Stimulated activated CD4-positive, alpha-beta T cell treated with anti-CD3 and anti-CD28 coated beads, TNF-alpha, amount 100 ng/mL, for 1 hour (primary cell): ENCODE measurements around the gene CFAP20.

ENCODE experiments used
- DNase-seq, 3 donors: peaks; one replicate each; pipeline ENCODE4 v3.0.0-alpha.2; 2020; ENCODE audit warnings: low read depth in 3 of 3, low spot score in 1 of 3

Gene CFAP20

DNA sequence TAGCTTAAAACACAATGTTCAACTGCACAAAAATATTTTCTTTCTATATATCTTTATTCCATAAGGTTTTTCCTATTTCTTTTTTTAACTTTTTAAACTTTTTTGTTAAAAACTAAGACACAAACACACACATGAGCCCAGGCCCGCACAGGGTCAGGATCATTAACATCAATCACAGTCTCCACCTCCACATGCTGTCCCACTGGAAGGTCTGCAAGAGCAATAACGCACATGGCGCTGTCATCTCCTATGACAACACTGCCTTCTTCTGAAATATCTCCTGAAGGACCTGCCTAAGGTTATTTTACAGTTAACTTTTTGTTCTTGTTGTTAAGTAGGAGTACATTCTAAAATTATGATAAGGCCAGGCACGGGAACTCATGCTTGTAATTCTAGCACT, 4.1 kb downstream of the CFAP20 start:
- no peak for DNase-seq

- no peak for DNase-seq
Measured at GRCh38 chr16:58124601-58124915, 4.6 kb downstream of the CFAP20 start.

GRCh38 chr16:58123896-58124600, 5.1 kb downstream of the CFAP20 start:
- DNase-seq, result no peak

DNA sequence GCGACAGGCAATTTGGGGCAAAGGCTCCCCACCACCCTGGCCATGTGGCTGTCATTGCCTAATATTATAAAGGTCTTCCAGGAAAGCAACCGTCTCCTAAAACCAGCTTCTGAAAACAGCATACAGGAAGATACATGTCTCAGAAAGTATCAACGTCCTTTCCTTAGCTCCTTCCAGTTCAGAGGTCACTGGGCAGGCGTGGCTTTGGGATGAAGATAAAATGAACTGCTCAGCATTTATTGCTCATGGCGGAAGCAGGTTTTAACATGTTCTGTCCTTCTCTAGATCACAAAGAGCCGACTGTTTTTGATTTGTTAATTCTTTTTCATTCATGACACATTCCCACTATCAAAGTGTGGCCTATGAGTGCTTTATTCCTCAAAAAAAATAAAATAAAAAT, 8.0 kb downstream of the CFAP20 start:
- no peak for DNase-seq

DNA sequence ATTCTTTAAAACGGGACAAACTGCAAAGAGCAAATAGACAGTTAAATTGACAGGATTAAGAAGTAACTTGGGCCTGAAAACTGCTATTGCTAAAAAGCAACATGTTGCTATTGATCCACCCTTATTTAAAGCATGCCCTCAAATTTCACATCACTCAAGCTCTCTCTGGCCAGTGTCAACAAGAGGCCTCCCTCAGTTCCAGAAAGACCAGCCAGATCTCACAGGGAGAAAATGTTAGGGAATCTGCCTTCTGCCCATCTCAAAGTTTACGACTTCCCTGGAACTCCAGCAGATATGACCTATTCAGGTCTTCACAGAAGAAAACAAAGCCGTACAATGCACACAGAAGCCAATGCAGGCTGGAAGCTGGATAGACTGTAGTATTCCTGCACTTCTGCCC, 8.9 kb downstream of the CFAP20 start:
- DNase-seq, result no peak

GRCh38 chr16:58119509-58119845, 9.7 kb downstream of the CFAP20 start:
- no peak for DNase-seq

- no peak for DNase-seq
Measured at GRCh38 chr16:58118801-58119508, 10.2 kb downstream of the CFAP20 start.

DNA sequence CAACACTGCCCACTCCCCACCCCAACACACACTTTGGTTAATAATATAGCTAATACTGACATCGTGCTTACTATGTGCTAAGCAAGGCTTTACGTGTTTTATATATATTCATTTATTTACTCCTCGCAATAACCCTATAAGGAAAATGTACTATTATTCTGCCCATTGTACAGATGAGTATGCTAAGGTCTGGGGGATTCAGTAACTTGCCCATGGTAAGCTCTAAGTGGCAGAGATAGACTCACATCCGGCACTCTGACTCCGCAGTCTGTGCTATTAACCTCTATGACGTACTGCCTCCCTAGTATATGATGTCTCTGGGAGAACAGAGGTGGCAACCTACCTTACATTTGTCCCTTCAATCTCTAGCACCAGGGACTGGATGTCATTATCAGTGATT, 12.7 kb downstream of the CFAP20 start:
- no peak for DNase-seq

GRCh38 chr16:58116081-58116480, 13.1 kb downstream of the CFAP20 start:
- DNase-seq, result no peak

GRCh38 chr16:58114827-58115825, 14.1 kb downstream of the CFAP20 start:
- DNase-seq, result no peak

DNA sequence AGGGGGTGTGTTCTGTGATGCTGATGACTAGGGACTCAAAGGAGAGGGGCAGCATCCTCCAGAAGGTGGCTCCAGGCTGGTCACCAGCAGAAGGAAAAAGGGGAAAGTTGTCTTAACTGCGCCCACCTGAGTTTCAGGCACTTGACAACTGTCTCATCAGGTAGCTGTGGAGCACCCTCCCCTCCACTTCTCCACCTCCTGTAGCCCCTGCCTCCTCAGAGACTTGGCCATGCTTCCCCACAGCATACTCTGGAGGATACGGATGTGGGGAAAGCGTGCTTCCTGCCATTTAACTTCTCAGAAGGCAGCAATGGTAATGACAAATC, 17.9 kb downstream of the CFAP20 start:
- no peak for DNase-seq

- DNase-seq, result no peak
Measured at GRCh38 chr16:58110571-58111301, 18.4 kb downstream of the CFAP20 start.

DNA sequence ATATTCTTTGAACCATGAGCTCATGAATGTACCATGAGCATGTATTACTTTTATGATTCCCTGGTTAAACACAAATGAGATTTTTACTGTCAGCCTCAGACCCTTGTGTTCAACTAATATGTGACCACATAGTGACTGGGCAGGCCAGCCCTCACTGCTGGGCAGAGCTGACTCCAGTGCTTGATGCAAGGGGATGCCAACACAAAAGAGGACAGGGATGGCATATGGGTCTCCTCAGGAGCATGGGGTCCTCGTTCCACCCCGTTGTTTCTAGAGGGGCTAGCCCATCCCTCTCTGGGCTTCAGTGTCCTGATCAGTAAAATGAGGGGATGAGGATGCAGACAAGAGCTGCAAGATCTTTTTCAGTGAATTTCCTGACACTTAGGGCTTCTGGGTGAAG, 19.3 kb downstream of the CFAP20 start:
- no peak for DNase-seq

GRCh38 chr16:58109330-58109729, 19.9 kb downstream of the CFAP20 start:
- DNase-seq, result no peak

DNA sequence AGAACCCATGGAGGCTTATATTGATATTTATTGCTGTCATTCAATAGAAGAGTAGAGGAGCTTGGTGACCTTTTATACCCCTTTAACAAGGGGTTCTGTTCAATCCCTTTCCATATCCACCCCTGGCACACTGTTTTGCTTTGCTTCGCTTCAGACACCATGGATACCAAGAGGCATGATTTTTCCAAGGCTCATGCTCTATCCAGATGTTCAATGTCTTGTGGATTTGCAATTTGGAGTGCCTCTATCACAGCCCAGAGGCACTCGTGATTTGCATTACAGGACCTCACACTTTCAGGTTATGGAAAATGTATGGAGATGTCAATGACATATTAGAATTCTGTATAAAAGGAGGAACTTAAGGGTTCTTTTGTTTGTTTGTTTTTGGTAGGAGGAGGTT, 21.5 kb downstream of the CFAP20 start:
- DNase-seq, result no peak

DNA sequence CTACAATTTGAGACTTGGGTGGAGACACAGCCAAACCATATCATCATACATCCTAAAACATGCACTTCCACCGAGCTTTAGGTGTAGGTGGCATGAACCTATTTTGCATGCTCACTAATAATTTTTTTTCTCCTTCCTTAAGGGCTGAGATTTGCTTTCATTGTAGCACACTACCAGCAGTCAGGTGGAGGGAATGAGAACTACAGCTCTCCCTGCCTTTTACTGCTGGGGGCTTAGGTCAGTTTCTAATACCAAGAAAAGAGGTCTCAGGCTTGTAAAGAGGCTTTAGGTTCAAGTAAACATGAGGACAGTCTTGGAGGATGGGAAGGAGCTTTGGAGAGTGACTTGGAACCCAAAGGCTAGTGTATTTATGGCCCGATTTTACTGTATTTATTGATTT, 22.0 kb downstream of the CFAP20 start:
- no peak for DNase-seq

GRCh38 chr16:58105631-58106030, 23.6 kb downstream of the CFAP20 start:
- no peak for DNase-seq

DNA sequence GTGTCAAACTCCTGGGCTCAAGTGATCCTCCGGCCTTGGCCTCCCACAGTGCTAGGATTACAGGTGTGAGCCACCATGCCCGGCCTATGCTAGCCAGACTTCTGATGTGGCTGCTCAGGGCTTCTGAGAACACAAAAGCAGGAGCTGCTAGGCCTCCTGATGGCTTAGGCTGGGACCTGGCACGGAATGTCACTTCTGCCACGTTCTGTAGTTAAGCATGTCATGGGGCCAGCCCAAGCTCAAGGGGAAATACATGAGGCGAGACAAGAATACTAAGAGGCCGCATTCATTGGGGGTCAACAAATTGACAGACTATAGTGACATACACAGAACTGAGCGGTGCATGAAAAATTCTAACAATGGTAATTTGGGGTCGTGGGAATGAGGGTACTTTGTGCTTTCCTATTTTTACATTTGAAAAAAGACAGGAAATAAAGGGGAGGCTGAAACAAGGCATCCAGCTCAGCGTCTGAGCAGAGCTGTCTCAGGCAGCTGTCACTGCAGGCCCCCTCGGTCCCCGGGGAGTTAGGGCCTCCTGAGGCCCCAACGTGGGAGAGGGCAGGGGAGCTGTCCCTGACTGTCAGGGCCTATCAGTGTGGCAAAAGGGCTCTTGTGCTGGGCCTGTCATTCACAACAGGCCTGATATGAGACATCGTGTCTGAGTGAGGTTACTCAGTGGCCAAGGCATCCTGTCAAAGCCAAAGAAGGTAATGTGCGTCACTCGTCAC, 26.4 kb downstream of the CFAP20 start:
- DNase-seq, result no peak

DNA sequence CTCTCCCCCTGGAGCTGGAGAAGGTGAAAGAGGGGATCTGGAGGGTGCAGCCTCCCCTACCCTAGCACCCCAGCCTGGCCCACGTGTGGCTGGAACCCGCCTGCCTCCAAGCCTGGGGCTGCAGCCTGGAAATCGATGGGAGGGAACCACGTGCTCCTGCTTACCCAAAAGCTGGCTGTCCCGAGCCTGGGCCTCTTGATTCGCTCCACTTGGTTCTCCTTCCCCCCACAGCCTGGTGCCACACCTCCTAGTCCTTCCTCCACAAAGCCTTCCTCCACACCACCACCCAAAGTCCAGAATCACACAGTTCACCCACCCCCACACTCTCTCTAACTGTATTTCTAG, 29.3 kb downstream of the CFAP20 start:
- DNase-seq, result no peak

- no peak for DNase-seq
Measured at GRCh38 chr16:58099097-58099955, 29.9 kb downstream of the CFAP20 start.
